Measurements from ENCODE around the gene TENT5C.

Gene TENT5C

DNA sequence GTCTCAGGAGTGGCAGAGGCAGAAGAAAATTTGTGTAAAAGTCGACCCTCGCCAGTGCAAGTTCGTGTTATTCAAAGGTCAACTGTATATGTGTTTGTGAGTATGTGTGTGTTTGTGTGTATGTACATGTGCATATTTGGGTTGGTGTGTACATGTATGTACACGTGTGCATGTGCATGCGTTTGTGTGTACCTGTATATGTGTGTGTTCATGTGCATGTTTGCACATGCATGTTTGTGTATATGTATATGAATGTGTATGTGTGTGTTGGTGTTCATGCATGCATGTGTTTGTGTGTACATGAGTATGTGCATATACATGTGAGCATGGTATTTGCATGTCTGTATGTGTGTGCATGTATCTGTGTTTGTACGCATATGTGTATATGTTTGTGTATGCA, 21.7 kb upstream of the TENT5C start:
- H3K4me3 ChIP-seq: no peak overlapping the region
- no peak overlapping the region for H3K27ac ChIP-seq
- TF ChIP-seq, protein P1, sequence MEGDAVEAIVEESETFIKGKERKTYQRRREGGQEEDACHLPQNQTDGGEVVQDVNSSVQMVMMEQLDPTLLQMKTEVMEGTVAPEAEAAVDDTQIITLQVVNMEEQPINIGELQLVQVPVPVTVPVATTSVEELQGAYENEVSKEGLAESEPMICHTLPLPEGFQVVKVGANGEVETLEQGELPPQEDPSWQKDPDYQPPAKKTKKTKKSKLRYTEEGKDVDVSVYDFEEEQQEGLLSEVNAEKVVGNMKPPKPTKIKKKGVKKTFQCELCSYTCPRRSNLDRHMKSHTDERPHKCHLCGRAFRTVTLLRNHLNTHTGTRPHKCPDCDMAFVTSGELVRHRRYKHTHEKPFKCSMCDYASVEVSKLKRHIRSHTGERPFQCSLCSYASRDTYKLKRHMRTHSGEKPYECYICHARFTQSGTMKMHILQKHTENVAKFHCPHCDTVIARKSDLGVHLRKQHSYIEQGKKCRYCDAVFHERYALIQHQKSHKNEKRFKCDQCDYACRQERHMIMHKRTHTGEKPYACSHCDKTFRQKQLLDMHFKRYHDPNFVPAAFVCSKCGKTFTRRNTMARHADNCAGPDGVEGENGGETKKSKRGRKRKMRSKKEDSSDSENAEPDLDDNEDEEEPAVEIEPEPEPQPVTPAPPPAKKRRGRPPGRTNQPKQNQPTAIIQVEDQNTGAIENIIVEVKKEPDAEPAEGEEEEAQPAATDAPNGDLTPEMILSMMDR (IDR thresholded peaks at IDR 0.05): no peak
- DNase-seq (ENCODE audit: low spot score): no peak

GRCh38 chr1:117585086-117585485, 20.8 kb upstream of the TENT5C start:
- TF ChIP-seq, protein P1 (IDR thresholded peaks at IDR 0.05): no peak
- H3K27ac ChIP-seq: no peak overlapping the region
- H3K4me3 ChIP-seq: no peak overlapping the region
- no peak for DNase-seq (ENCODE audit: low spot score)

- no peak for DNase-seq (ENCODE audit: low spot score)
- TF ChIP-seq, protein P1 (IDR thresholded peaks at IDR 0.05): no peak
- no peak overlapping the region for H3K4me3 ChIP-seq
- H3K27ac ChIP-seq: no peak overlapping the region
Observed at GRCh38 chr1:117586337-117586736, 19.5 kb upstream of the TENT5C start.

DNA sequence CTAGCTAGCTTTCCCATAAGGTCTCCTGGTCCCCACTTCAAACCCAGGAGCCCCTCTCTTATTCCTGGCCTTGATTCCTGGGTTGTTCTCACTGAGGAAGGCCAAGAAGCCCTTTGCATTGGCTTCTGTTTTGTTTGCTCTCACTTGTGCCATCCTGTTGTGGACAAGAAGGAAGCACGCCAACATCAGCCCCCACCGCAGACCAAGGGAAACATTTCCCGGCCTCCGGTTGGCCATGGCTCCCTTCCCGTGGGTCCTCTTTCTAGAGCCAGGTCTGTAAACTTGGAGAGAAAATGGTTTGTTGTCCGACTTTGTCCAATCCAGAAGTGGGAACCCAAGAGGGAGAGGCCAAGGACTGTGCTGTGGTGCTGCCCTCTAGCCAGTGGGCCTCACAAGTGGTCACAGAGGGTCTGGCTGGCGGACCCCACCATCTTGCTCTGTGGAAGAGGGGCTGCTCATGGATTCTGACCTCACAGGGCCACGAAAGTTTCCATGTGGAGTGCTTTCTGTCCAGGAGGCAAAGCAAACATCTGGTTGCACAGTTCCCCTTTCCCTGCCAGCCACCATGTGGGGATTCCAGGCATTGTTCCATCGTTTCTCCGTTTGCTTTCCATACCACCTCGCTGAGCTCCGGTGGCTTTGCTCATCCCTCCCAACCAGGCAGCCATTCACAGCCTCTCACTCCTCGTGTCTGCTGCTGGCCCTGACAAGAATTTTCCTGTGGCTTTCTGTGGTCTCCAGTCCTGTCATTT, 18.9 kb upstream of the TENT5C start:
- DNase-seq (ENCODE audit: low spot score): no peak
- TF ChIP-seq, protein P1 (IDR thresholded peaks at IDR 0.05): no peak
- H3K27ac ChIP-seq: no peak overlapping the region
- H3K4me3 ChIP-seq: no peak overlapping the region

DNA sequence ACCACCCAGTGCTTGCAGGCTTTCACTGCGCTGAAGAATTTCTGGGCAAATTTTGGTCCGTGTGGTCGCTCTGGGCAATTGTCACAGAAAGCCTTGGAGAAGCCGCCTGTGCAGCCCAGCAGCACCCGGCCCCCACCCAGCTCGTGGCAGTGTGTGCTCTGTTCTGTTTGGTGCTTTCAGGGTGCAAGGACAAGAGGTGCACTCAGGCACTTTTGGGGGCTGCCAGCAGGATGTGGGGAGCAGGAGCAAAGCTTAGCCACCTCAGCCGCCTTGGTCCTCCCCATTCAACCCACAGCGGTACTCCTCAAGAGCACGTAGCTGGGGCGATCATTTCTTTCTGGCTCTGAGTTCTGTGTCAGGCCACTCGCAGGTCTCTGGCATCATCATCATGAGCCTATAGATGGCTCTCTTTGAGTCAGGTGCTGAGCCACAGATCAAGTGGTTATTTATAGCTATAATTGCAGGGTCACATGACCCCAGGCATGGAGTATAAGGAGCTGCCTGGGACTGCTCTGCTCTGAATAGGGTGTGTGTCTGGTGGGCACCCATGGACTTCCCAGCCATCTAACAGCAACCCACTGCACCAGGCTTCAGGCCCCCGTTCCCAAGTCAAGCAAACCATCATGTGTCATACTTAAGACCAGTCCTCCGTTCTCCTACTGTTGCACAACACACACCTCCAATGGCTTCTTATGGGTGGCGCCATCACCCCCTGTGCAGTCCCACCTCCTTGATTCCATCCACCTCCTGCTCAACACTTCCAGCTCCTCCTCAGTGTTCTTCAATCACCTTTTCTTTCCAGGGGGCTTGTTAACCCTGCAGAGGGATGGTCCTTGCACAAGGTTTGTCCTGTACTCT, 18.1 kb upstream of the TENT5C start:
- no peak for DNase-seq (ENCODE audit: low spot score)
- H3K27ac ChIP-seq: no peak overlapping the region
- no peak overlapping the region for H3K4me3 ChIP-seq
- TF ChIP-seq, protein P1 (IDR thresholded peaks at IDR 0.05): no peak

DNA sequence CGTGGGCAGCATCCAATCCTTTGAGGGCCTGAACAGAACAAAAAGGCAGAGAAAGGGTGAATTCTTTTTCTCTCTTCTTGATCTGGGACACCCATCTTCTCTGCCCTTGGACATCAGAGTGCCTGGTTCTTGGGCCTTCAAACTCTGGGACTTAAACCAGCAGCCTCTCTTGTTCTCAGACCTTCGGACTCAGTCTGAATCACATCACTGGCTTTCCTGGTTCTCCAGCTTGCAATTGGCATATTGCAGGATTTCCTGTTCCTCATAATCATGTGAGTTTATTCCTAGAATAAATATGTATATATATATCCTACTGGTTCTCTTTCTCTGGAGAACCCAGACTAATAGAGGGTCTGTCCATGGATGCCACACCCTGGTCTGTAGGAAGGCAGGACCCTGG, 16.3 kb upstream of the TENT5C start:
- no peak overlapping the region for H3K4me3 ChIP-seq
- H3K27ac ChIP-seq: no peak overlapping the region
- no peak for DNase-seq (ENCODE audit: low spot score)
- TF ChIP-seq, protein P1 (IDR thresholded peaks at IDR 0.05): no peak

Data from coronary artery (tissue), 2 donors.